Smooth muscle cell of the umbilical artery (primary cell): ENCODE results near the gene VPS35. TPM values are rescaled to one million over a fixed set of nuclear protein-coding genes. Genes with fewer than 3 reads are reported as not detected.

ENCODE experiments used
- total RNA-seq: library from RNA; depleted of rRNA; stranded (reverse); fragments of >200 nt; gene quantifications from 2 replicates; pipeline ENCODE4 v1.2.3, GENCODE V29; 2014

The VPS35 gene
- total RNA-seq: 133 and 140 TPM in 2 replicates

GRCh38 chr16:46688654-46689364, at the start of gene VPS35:
VPS35 (minus strand) TSS chr16:46689178; CDS start chr16:46689133, 45 bp downstream.

GRCh38 chr16:46689365-46690280, 645 bp upstream of the VPS35 start, which contains the start of gene ORC6:
ORC6 (plus strand) TSS chr16:46689659; CDS start chr16:46689706, 47 bp downstream.

GRCh38 chr16:46621006-46621933, 67.7 kb downstream of the VPS35 start, which contains the start of gene SHCBP1:
SHCBP1 (minus strand) TSS chr16:46621379; CDS start chr16:46621359, 20 bp downstream.

Other genes with a start within 250 kb of the VPS35 start
- gene SHCBP1, start 67.8 kb downstream of the VPS35 start, total RNA-seq: 1.8 and 19.7 TPM in 2 replicates
- gene ORC6, start 481 bp upstream of the VPS35 start, total RNA-seq: 2.4 and 10.2 TPM in 2 replicates
- under 0.01 and 0.32 TPM in 2 replicates for gene MYLK3, start 59.2 kb upstream of the VPS35 start, total RNA-seq
- gene C16orf87, start 142.0 kb upstream of the VPS35 start, total RNA-seq: 12.6 and 14.3 TPM in 2 replicates
- gene GPT2, start 195.2 kb upstream of the VPS35 start, total RNA-seq: 32.1 and 36.9 TPM in 2 replicates